Measurements from ENCODE around the gene RAB6B.

The RAB6B gene

DNA sequence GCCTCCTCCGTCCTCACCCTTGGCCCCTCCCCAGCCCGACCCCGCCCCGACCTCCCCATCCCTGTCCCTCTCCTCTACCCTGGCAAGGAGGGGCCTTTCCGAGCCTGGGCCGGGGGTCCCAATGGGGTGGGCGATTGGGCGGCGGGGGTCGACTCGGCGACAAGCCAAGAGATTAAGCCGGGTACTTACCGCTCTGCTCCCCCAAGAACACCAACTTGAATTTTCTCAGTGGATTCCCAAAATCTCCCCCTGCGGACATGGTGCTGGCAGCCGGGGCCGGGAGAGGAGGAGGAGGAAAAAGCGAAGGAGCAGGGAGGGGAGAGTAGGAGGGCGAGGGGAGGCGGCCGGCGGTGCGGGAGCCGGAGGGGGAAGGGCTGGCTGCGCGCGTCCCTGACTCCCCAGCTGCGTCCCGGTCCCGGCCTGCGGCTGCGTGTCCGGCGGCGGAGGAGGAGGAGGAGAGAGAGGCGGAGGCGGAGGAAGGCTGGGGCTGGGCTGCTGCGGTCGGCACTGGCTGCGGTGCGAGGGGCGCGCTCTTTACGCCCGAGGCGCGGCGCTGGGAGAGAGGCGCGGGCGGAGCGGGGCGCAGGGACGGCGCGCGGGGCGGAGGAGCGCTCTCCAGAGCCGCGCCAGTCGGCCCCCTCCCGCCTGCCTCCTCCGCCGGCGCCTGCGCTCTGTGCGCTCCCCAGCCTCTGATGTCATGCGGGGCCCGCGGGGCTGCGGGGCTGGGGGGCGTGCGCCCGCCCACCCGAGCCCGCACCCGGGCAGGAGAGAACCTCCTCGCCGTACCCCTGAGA is at the start of gene RAB6B:
Gene RAB6B, minus strand, starts transcription at position 675 of the 794 bp plus-strand sequence. Its CDS starts 416 bp downstream, at position 259.
- TF ChIP-seq, protein P1, sequence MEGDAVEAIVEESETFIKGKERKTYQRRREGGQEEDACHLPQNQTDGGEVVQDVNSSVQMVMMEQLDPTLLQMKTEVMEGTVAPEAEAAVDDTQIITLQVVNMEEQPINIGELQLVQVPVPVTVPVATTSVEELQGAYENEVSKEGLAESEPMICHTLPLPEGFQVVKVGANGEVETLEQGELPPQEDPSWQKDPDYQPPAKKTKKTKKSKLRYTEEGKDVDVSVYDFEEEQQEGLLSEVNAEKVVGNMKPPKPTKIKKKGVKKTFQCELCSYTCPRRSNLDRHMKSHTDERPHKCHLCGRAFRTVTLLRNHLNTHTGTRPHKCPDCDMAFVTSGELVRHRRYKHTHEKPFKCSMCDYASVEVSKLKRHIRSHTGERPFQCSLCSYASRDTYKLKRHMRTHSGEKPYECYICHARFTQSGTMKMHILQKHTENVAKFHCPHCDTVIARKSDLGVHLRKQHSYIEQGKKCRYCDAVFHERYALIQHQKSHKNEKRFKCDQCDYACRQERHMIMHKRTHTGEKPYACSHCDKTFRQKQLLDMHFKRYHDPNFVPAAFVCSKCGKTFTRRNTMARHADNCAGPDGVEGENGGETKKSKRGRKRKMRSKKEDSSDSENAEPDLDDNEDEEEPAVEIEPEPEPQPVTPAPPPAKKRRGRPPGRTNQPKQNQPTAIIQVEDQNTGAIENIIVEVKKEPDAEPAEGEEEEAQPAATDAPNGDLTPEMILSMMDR (IDR thresholded peaks at IDR 0.05; ENCODE audit: control insufficient read depth, insufficient read depth, low read depth, low read length, missing control alignments) = no peak
- H3K4me3 ChIP-seq (ENCODE audit: control insufficient read depth, low read depth, low read length) = peak within 1 kb of the TSS; percentile 57
- DNase-seq (ENCODE audit: low read depth) = no peak

DNA sequence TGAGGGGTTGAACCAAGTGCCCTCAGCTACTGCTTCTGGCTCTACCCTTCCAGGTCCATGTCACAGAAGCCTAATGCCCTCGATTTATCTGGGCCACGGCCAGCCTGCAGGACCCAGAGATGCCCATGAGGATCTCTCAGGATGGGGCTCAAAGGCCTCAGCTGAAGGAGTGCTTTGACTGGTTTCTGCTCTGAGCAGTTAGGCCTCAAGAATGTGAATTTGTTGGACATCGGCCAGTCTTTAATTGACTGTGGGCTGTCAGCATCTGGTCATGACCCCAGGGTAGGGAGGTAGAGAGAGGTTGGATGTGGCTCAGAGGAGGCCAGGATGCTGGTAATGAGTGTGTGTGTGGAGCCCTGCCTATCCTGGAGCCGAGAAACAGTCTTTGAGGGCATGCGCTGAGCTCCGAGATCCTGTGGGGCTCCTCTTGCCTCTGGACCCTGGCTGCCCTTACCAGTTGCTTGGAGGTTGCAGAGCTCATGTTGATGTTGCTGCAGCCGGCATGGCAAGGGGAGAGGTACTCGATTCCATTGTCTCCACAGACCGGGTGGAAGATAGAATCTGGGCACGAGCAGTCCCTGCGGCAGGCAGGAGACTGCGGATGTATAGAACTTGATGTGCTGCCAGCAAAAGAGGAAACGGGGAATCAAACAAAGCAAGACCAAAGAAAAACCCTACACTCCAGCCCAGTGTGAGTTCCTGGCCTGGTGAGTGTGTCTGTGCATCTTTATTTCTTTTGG is 49.1 kb upstream of the RAB6B start:
- no peak overlapping the region for H3K4me3 ChIP-seq (ENCODE audit: control insufficient read depth, low read depth, low read length)
- TF ChIP-seq, protein P1 (IDR thresholded peaks at IDR 0.05; ENCODE audit: control insufficient read depth, insufficient read depth, low read depth, low read length, missing control alignments) = no peak
- DNase-seq (ENCODE audit: low read depth) = no peak

DNA sequence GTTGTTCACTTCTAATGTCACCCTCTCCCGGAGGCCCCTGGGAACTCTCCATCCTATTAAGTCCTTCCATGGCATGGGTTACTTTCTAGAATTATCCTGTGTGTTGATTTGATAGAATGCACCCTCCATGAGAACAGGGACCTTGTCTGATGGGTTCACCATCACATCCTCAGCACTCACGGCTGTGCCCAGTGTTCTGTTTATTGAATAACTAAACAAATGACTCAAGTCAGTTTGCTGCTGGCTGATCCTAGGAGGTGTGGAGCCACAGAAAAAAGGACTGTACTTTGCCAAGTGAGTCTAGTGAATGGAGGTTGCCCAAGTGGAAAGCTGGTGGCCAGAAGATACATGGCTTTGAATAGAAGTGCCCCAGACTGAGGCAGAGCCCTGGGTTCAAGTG is 48.5 kb upstream of the RAB6B start:
- no peak for DNase-seq (ENCODE audit: low read depth)
- no peak overlapping the region for H3K4me3 ChIP-seq (ENCODE audit: control insufficient read depth, low read depth, low read length)
- TF ChIP-seq, protein P1 (IDR thresholded peaks at IDR 0.05; ENCODE audit: control insufficient read depth, insufficient read depth, low read depth, low read length, missing control alignments) = no peak

DNA sequence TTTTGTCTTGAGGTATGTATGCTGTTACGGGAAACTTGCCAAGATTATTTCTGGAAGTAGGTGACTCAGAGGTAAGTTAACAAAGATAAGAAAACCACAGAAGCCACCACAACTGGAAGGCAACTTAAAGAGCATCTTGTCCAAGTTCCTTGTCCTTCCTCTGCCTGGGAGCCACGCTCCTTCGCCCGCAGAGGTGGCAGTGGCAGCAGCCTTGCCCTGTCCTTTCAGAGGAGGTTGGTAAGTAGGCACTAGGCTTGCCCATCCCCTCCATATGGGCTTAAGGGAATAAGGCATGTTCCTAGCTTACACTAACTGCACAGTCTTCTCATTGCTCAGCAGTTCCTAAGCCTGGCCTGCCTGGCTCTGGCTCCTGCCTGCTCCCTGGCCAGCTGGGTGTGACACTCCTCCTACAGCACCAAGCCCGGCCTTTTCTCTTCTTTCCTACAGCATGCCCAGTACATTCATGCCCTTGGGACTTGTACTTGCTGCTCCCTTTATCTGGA is 48.0 kb upstream of the RAB6B start:
- H3K4me3 ChIP-seq (ENCODE audit: control insufficient read depth, low read depth, low read length) = no peak overlapping the region
- peak; percentile 83 for DNase-seq (ENCODE audit: low read depth)

DNA sequence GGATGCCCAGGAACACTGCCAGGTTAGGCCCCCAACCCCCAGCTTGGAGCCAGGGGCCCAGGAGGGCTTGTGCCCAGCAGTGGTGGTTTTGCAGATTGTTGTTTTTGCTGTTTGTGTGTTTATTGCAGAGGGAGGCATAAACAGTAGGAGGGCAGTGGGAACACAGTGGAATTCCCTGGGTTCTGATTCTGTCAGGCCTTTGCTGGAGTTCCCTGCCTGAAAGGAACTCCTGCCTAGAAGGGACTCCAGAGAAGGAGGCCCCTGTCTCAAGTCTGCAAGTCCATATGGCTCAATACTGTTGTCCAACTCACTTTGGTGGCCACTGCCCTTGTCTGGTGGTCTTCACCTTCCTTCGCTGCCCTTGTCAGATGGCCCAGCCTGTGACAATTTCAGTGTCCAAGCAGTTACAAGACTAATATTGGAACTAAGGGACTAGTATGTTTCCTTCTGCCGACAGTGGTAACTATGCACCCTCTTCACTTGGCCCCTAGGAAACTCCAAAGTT is 47.4 kb upstream of the RAB6B start:
- TF ChIP-seq, protein P1 (IDR thresholded peaks at IDR 0.05; ENCODE audit: control insufficient read depth, insufficient read depth, low read depth, low read length, missing control alignments) = no peak
- DNase-seq (ENCODE audit: low read depth) = no peak
- no peak overlapping the region for H3K4me3 ChIP-seq (ENCODE audit: control insufficient read depth, low read depth, low read length)

More for the DNA sequence above, 48.0 kb upstream of the RAB6B start:
- TF ChIP-seq, protein P1 (IDR thresholded peaks at IDR 0.05; ENCODE audit: control insufficient read depth, insufficient read depth, low read depth, low read length, missing control alignments) = no peak

DNA sequence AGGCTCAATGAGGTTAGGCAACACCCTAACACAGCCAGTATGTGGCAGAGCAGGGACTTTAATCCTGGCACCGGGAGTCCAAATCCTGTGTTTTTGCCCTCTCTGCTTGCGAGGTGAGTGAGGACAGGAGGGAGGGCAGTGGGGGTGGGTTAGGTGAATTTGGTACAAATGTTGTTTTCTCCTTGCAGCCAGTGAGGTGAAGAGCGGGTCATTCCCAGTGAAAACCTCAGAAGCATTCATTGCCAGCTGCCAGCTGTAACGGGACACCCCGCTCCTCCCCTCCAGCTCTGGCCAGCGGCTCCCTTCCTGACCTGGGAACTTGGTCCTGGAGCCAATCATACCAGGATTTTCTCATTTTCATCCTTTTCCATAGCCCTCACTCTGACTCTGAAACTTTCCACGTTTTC is 45.7 kb upstream of the RAB6B start:
- TF ChIP-seq, protein P1 (IDR thresholded peaks at IDR 0.05; ENCODE audit: control insufficient read depth, insufficient read depth, low read depth, low read length, missing control alignments) = no peak
- DNase-seq (ENCODE audit: low read depth) = no peak
- no peak overlapping the region for H3K4me3 ChIP-seq (ENCODE audit: control insufficient read depth, low read depth, low read length)

All from AG09309 (cell line).